ENCODE results near the gene ZFAND5. TPM values are rescaled to one million over a fixed set of nuclear protein-coding genes. Genes with fewer than 3 reads are reported as not detected.

The ZFAND5 gene
- total and polyA plus RNA-seq, 2 of the 13 experiments (the other 11 are each of a cell fraction or from before 2014, with no cell fraction given) = 53.4 to 60.2 TPM

DNA sequence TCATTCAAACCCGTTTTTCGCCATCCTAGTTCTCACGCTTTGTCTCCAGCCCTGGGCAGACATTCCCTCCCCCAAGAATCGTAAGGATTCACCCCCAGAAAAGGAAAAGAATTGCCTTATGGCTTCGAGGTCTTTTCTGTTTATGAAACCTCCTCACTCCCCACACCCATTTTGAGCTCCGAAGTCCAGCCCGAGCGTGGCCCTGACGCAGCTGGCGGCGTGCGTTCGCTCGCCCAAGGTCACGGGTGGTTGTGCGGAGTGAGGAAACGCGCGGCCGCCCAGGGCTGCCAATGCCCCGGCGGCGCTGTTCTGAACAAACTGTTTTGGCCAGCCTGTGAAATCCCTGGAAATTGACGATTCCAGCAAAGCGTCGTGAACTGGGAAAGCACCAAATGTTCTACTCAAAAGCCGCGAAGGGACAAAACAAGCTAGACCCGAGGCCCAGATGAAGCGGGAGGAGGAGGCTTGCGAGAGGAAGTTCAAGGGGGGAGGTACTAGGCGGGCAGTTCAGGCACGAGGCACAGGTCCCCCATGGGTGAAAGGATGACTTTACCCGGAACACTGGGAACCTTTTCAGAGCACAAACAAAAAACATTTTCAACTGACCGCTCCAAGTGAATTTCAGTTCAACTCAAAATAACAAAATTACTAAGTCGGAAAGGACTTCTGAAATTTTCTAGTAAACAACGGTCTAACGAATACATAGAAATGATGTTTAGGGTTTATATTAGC lies 683 bp upstream of the ZFAND5 start (continued):
- TF ChIP-seq, protein P1, sequence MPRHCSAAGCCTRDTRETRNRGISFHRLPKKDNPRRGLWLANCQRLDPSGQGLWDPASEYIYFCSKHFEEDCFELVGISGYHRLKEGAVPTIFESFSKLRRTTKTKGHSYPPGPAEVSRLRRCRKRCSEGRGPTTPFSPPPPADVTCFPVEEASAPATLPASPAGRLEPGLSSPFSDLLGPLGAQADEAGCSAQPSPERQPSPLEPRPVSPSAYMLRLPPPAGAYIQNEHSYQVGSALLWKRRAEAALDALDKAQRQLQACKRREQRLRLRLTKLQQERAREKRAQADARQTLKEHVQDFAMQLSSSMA (CRISPR knock-in tag; IDR thresholded peaks at IDR 0.05) = no peak; the same call in 1 of the 2 replicates
- peak; percentile 52 for TF ChIP-seq IKZF4 (CRISPR knock-in tag; IDR thresholded peaks at IDR 0.05; ENCODE audit: borderline replicate concordance, low read depth, not compliant biosample characterization)
- no peak for TF ChIP-seq CREB1 (IDR thresholded peaks at IDR 0.05)
- peak; percentile 60; the same call in 1 of the 2 replicates for TF ChIP-seq CREB1 (CRISPR knock-in tag; IDR thresholded peaks at IDR 0.05)
- TF ChIP-seq ZFY (CRISPR knock-in tag; IDR thresholded peaks at IDR 0.05) = no peak
- peak; percentile 17; the same call in 1 of the 2 replicates for TF ChIP-seq ZMYM3 (CRISPR knock-in tag; IDR thresholded peaks at IDR 0.05)
- TF ChIP-seq ZNF10 (CRISPR knock-in tag; IDR thresholded peaks at IDR 0.05; ENCODE audit: borderline replicate concordance, low read depth) = no peak
- no peak for TF ChIP-seq ATRX (CRISPR knock-in tag; IDR thresholded peaks at IDR 0.05; ENCODE audit: borderline replicate concordance)
- TF ChIP-seq HIVEP1 (CRISPR knock-in tag; IDR thresholded peaks at IDR 0.05) = peak; percentile 69; the same call in 1 of the 2 replicates
- TF ChIP-seq ZNF20 (CRISPR knock-in tag; IDR thresholded peaks at IDR 0.05) = peak; percentile 75; the same call in 1 of the 2 replicates
- no peak for TF ChIP-seq STAT5B (CRISPR knock-in tag; IDR thresholded peaks at IDR 0.05)
- TF ChIP-seq NR3C1 (CRISPR knock-in tag; IDR thresholded peaks at IDR 0.05) = no peak
- TF ChIP-seq, protein P2, sequence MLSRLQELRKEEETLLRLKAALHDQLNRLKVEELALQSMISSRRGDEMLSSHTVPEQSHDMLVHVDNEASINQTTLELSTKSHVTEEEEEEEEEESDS (CRISPR knock-in tag; IDR thresholded peaks at IDR 0.05; ENCODE audit: borderline replicate concordance) = no peak
- TF ChIP-seq RBFOX2 (IDR thresholded peaks at IDR 0.05; ENCODE audit: low read depth, low read length) = no peak
- TF ChIP-seq, protein P3, sequence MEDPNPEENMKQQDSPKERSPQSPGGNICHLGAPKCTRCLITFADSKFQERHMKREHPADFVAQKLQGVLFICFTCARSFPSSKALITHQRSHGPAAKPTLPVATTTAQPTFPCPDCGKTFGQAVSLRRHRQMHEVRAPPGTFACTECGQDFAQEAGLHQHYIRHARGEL (CRISPR knock-in tag; IDR thresholded peaks at IDR 0.05) = 0 out of 2 replicates have a peak, but pooled peaks have one; percentile 63
- TF ChIP-seq, protein P4, sequence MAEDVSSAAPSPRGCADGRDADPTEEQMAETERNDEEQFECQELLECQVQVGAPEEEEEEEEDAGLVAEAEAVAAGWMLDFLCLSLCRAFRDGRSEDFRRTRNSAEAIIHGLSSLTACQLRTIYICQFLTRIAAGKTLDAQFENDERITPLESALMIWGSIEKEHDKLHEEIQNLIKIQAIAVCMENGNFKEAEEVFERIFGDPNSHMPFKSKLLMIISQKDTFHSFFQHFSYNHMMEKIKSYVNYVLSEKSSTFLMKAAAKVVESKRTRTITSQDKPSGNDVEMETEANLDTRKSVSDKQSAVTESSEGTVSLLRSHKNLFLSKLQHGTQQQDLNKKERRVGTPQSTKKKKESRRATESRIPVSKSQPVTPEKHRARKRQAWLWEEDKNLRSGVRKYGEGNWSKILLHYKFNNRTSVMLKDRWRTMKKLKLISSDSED (CRISPR knock-in tag; IDR thresholded peaks at IDR 0.05) = no peak
- TF ChIP-seq, protein P5, sequence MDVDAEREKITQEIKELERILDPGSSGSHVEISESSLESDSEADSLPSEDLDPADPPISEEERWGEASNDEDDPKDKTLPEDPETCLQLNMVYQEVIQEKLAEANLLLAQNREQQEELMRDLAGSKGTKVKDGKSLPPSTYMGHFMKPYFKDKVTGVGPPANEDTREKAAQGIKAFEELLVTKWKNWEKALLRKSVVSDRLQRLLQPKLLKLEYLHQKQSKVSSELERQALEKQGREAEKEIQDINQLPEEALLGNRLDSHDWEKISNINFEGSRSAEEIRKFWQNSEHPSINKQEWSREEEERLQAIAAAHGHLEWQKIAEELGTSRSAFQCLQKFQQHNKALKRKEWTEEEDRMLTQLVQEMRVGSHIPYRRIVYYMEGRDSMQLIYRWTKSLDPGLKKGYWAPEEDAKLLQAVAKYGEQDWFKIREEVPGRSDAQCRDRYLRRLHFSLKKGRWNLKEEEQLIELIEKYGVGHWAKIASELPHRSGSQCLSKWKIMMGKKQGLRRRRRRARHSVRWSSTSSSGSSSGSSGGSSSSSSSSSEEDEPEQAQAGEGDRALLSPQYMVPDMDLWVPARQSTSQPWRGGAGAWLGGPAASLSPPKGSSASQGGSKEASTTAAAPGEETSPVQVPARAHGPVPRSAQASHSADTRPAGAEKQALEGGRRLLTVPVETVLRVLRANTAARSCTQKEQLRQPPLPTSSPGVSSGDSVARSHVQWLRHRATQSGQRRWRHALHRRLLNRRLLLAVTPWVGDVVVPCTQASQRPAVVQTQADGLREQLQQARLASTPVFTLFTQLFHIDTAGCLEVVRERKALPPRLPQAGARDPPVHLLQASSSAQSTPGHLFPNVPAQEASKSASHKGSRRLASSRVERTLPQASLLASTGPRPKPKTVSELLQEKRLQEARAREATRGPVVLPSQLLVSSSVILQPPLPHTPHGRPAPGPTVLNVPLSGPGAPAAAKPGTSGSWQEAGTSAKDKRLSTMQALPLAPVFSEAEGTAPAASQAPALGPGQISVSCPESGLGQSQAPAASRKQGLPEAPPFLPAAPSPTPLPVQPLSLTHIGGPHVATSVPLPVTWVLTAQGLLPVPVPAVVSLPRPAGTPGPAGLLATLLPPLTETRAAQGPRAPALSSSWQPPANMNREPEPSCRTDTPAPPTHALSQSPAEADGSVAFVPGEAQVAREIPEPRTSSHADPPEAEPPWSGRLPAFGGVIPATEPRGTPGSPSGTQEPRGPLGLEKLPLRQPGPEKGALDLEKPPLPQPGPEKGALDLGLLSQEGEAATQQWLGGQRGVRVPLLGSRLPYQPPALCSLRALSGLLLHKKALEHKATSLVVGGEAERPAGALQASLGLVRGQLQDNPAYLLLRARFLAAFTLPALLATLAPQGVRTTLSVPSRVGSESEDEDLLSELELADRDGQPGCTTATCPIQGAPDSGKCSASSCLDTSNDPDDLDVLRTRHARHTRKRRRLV (CRISPR knock-in tag; IDR thresholded peaks at IDR 0.05) = no peak; the same call in 1 of the 2 replicates
- TF ChIP-seq, protein P6, sequence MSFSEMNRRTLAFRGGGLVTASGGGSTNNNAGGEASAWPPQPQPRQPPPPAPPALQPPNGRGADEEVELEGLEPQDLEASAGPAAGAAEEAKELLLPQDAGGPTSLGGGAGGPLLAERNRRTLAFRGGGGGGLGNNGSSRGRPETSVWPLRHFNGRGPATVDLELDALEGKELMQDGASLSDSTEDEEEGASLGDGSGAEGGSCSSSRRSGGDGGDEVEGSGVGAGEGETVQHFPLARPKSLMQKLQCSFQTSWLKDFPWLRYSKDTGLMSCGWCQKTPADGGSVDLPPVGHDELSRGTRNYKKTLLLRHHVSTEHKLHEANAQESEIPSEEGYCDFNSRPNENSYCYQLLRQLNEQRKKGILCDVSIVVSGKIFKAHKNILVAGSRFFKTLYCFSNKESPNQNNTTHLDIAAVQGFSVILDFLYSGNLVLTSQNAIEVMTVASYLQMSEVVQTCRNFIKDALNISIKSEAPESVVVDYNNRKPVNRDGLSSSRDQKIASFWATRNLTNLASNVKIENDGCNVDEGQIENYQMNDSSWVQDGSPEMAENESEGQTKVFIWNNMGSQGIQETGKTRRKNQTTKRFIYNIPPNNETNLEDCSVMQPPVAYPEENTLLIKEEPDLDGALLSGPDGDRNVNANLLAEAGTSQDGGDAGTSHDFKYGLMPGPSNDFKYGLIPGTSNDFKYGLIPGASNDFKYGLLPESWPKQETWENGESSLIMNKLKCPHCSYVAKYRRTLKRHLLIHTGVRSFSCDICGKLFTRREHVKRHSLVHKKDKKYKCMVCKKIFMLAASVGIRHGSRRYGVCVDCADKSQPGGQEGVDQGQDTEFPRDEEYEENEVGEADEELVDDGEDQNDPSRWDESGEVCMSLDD (CRISPR knock-in tag; IDR thresholded peaks at IDR 0.05; ENCODE audit: borderline replicate concordance) = no peak
- TF ChIP-seq POLR2AphosphoS5 (IDR thresholded peaks at IDR 0.05; ENCODE audit: low read depth, low read length) = no peak

All from HepG2 (cell line).